Measurements from ENCODE around the gene WDR47. TPM values are rescaled to one million over a fixed set of nuclear protein-coding genes. Genes with fewer than 3 reads are reported as not detected.

Gene WDR47
- total RNA-seq, 1 donor from 2014 or later = 11.3 TPM

GRCh38 chr1:109078317-109078716, 36.4 kb upstream of the WDR47 start:
- no peak for TF ChIP-seq CTCF (IDR thresholded peaks at IDR 0.05; ENCODE audit: unreplicated experiment)
- Mint-ChIP-seq H3K27ac (no peak overlapping the region), H3K4me3 (no peak overlapping the region), H3K4me1 (peaks cover 21% of the 10 kb centered on the region), H3K9me3 (no peaks in the 10 kb centered on the region), H3K36me3 (peaks cover 8% of the 10 kb centered on the region), H3K27me3 (ENCODE audit: low read depth) (no peaks in the 10 kb centered on the region)
- no peak for DNase-seq (ENCODE audit: low spot score in 2 of 2, unreplicated experiment in 2 of 2)

- H3K4me1 Mint-ChIP-seq = peaks cover 21% of the 10 kb centered on the region
- no peak for TF ChIP-seq CTCF (IDR thresholded peaks at IDR 0.05; ENCODE audit: unreplicated experiment)
- peak; percentile 85 to 92 for DNase-seq (ENCODE audit: low spot score in 2 of 2, unreplicated experiment in 2 of 2)
- H3K27ac Mint-ChIP-seq = peak within 1 kb of the TSS; percentile 99
- H3K27me3 Mint-ChIP-seq (ENCODE audit: low read depth) = no peaks in the 10 kb centered on the region
- H3K4me3 Mint-ChIP-seq = peak within 1 kb of the TSS; percentile 97
- no peaks in the 10 kb centered on the region for H3K9me3 Mint-ChIP-seq
- peaks cover 11% of the 10 kb centered on the region for H3K36me3 Mint-ChIP-seq
These were observed 33.9 kb upstream of the WDR47 start, which contains the start of gene TAF13 for GRCh38 chr1:109075531-109076490. TSS of gene TAF13 (minus strand) at chr1:109076003. CDS start at chr1:109075947, 56 bp downstream.

GRCh38 chr1:109069294-109069693, 27.4 kb upstream of the WDR47 start:
- DNase-seq (ENCODE audit: low spot score in 2 of 2, unreplicated experiment in 2 of 2) = no peak
- H3K9me3 Mint-ChIP-seq = no peaks in the 10 kb centered on the region
- H3K27ac Mint-ChIP-seq = no peak overlapping the region
- H3K27me3 Mint-ChIP-seq (ENCODE audit: low read depth) = no peaks in the 10 kb centered on the region
- H3K36me3 Mint-ChIP-seq = peaks cover 26% of the 10 kb centered on the region
- H3K4me1 Mint-ChIP-seq = peaks cover 1% of the 10 kb centered on the region
- TF ChIP-seq CTCF (IDR thresholded peaks at IDR 0.05; ENCODE audit: unreplicated experiment) = no peak
- H3K4me3 Mint-ChIP-seq = no peak overlapping the region

GRCh38 chr1:109067883-109068282, 26.0 kb upstream of the WDR47 start:
- H3K36me3 Mint-ChIP-seq = peaks cover 25% of the 10 kb centered on the region
- H3K9me3 Mint-ChIP-seq = no peaks in the 10 kb centered on the region
- no peak for TF ChIP-seq CTCF (IDR thresholded peaks at IDR 0.05; ENCODE audit: unreplicated experiment)
- no peaks in the 10 kb centered on the region for H3K4me1 Mint-ChIP-seq
- no peak overlapping the region for H3K4me3 Mint-ChIP-seq
- no peak for DNase-seq (ENCODE audit: low spot score in 2 of 2, unreplicated experiment in 2 of 2)
- H3K27ac Mint-ChIP-seq = no peak overlapping the region
- no peaks in the 10 kb centered on the region for H3K27me3 Mint-ChIP-seq (ENCODE audit: low read depth)

- H3K27ac Mint-ChIP-seq = no peak overlapping the region
- H3K9me3 Mint-ChIP-seq = no peaks in the 10 kb centered on the region
- H3K4me1 Mint-ChIP-seq = no peaks in the 10 kb centered on the region
- H3K27me3 Mint-ChIP-seq (ENCODE audit: low read depth) = no peaks in the 10 kb centered on the region
- H3K36me3 Mint-ChIP-seq = peaks cover 21% of the 10 kb centered on the region
- TF ChIP-seq CTCF (IDR thresholded peaks at IDR 0.05; ENCODE audit: unreplicated experiment) = no peak
- DNase-seq (ENCODE audit: low spot score in 2 of 2, unreplicated experiment in 2 of 2) = no peak
- no peak overlapping the region for H3K4me3 Mint-ChIP-seq
These were observed 23.2 kb upstream of the WDR47 start for GRCh38 chr1:109065137-109065536.
